ENCODE results near the gene NCSTN. TPM values are rescaled to one million over a fixed set of nuclear protein-coding genes. Genes with fewer than 3 reads are reported as not detected.

NCSTN gene
- total RNA-seq, 6 donors from 2014 or later, result 55.9 to 116 (median 70.8) TPM

DNA sequence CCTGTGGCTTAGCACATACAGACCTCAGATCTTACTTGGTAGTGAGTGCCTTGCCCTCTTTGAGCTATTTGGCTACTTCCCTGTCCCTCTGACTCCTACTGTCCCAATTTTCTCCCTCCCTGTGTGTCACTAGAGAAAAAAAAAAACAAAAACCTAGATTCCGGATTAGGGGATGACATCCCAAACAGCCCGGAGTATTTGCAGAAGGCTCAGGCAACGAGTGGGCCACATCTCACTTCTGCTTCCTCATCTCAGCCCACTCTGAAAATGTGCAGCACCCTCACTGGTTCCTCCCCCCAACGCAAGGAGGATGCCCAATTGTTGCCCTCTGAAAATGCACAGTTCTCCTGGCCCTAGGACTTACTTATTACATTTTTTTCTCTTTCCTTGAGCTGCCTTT, 28.6 kb downstream of the NCSTN start:
- H3K27me3 ChIP-seq, result no peaks in the 10 kb centered on the region
- DNase-seq (no peak), ATAC-seq (ENCODE audit: low FRiP score in 2 of 2) (no peak)
- H3K36me3 ChIP-seq, result no peaks in the 10 kb centered on the region
- peaks cover 9 to 15% (median 9%) of the 10 kb centered on the region in 4 donors for H3K4me1 ChIP-seq
- TF ChIP-seq POLR2AphosphoS5 (IDR thresholded peaks at IDR 0.05), result no peak
- TF ChIP-seq, protein P1, sequence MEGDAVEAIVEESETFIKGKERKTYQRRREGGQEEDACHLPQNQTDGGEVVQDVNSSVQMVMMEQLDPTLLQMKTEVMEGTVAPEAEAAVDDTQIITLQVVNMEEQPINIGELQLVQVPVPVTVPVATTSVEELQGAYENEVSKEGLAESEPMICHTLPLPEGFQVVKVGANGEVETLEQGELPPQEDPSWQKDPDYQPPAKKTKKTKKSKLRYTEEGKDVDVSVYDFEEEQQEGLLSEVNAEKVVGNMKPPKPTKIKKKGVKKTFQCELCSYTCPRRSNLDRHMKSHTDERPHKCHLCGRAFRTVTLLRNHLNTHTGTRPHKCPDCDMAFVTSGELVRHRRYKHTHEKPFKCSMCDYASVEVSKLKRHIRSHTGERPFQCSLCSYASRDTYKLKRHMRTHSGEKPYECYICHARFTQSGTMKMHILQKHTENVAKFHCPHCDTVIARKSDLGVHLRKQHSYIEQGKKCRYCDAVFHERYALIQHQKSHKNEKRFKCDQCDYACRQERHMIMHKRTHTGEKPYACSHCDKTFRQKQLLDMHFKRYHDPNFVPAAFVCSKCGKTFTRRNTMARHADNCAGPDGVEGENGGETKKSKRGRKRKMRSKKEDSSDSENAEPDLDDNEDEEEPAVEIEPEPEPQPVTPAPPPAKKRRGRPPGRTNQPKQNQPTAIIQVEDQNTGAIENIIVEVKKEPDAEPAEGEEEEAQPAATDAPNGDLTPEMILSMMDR (IDR thresholded peaks at IDR 0.05), result no peak
- no peak for TF ChIP-seq POLR2A (IDR thresholded peaks at IDR 0.05)
- TF ChIP-seq EP300 (IDR thresholded peaks at IDR 0.05), result no peak
- H3K4me3 ChIP-seq, result no peak overlapping the region
- no peaks in the 10 kb centered on the region for H3K9me3 ChIP-seq
- 70% methylated on average over 4 of the region's 4 CpGs for WGBS, 2 donors
- H3K27ac ChIP-seq, result no peak overlapping the region

DNA sequence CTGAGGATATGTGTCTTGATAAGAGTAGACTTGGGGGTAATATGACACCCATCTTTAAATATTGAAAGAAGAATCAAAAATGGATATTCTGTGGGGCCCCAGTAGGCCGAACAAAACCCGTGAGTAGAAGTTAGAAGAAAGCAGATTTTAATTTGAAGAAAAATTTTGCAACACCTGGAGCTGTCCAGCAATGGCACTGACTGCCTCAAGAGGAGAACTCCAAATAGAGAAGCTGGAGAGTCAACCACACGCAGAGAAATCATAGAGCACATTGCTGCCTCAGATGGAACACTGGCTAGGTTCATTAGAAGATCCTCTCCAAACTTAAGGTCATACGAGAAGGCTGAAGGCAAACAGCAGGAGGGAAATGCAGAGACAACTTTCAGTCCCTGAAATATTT, 30.5 kb downstream of the NCSTN start:
- WGBS, 2 donors, result 74 to 84% methylated on average over 4 of the region's 4 CpGs
- Histone ChIP-seq H3K9me3 (no peaks in the 10 kb centered on the region), H3K27ac (no peak overlapping the region), H3K36me3 (no peaks in the 10 kb centered on the region), H3K4me3 (no peak overlapping the region), H3K27me3 (no peaks in the 10 kb centered on the region), H3K4me1 (peaks cover 9 to 15% (median 10%) of the 10 kb centered on the region in 4 donors)
- no peak for DNase-seq
- TF ChIP-seq EP300 (IDR thresholded peaks at IDR 0.05) (no peak), POLR2AphosphoS5 (IDR thresholded peaks at IDR 0.05) (no peak), POLR2A (IDR thresholded peaks at IDR 0.05) (no peak)
- TF ChIP-seq, protein P1 (IDR thresholded peaks at IDR 0.05), result no peak
- ATAC-seq (ENCODE audit: low FRiP score in 2 of 2), result no peak

DNA sequence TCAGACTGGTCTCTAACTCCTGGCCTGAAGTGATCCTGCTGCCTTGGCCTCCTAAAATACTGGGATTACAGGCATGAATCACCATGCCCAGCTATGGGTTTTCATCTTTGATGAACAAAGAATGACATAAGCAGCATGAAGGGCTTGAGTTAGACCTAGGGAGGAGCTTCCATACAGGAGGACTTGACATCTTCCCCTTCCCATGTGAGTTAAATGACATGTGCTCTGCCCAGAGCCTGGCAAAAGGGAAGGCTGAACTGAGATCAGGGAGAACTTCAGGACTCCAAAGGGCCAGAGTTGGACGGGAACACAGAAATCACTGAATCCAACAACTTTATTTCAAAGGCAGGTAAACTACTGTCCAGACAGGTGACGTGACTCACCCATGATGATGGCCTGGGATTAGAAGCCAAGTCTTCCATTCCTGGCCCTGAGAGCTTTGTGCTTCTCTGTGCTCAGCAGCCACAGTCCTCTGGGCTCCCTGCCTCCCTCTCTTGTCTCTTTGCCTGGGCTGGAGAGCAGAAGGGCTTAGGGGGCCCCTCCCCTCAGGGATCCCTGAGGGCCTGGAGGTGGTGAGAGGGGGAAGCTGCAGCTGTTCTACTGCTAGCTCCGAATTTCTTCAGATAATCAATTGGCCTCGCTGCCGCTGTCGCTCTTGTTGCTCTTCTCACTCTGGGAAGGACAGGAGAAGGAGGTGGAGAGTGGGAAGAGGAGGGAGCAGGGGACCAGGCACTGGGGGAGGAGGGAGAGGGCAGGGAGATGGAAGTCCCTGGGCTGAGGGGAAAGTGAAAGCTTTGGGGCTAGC, 31.3 kb downstream of the NCSTN start:
- TF ChIP-seq, protein P1 (IDR thresholded peaks at IDR 0.05), result no peak
- TF ChIP-seq POLR2A (IDR thresholded peaks at IDR 0.05) (no peak), EP300 (IDR thresholded peaks at IDR 0.05) (no peak), POLR2AphosphoS5 (IDR thresholded peaks at IDR 0.05) (no peak)
- H3K4me3 ChIP-seq, result no peak overlapping the region
- H3K36me3 ChIP-seq, result no peaks in the 10 kb centered on the region
- H3K4me1 ChIP-seq, result peaks cover 9 to 15% (median 10%) of the 10 kb centered on the region in 4 donors
- no peak overlapping the region for H3K27ac ChIP-seq
- 57 to 61% methylated on average over 6 of the region's 6 CpGs for WGBS, 2 donors
- H3K9me3 ChIP-seq, result no peaks in the 10 kb centered on the region
- no peaks in the 10 kb centered on the region for H3K27me3 ChIP-seq
- DNase-seq (no peak), ATAC-seq (ENCODE audit: low FRiP score in 2 of 2) (no peak)

DNA sequence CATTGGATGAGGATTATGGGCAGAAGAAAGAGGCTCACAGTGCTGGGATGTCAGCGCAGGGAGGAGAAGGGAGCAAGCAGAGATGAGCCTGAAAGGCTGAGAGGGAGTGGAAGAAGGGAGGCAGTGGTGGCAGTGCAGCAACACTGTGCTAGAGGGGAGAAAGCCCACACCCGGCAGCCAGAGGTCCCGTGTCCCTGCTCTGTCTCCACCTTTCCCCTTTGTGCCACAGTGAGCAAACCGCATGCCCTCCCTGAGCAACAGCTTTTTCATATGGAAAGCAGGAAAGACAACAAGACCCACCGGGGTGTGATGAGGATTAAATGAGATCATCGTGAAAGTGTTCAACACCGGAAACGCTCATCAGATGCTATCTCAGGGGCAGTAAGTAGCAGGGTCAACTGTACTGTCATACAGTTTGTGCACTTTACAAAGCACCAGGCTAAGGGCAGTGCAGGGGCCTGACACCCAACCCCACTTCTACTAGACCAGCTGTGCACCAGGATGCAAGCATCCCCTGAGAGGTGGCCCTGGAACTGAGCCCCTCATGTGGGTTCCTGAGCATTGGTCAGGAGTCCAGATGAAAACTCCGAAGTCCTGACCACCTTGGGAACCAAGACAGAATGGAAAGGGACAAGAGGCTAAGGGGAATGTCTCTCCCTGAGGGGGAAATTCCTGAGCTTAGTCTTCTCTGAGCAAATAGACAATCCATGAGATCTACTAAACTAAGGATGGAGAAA, 32.8 kb downstream of the NCSTN start:
- WGBS, 2 donors, result 9 to 19% methylated on average over 8 to 9 of the region's 9 CpGs
- ATAC-seq (ENCODE audit: low FRiP score in 2 of 2) (peak; percentile 47 to 59), DNase-seq (no peak)
- no peak overlapping the region for H3K4me3 ChIP-seq
- no peaks in the 10 kb centered on the region for H3K9me3 ChIP-seq
- no peaks in the 10 kb centered on the region for H3K36me3 ChIP-seq
- peaks cover 9 to 15% (median 10%) of the 10 kb centered on the region in 4 donors for H3K4me1 ChIP-seq
- no peaks in the 10 kb centered on the region for H3K27me3 ChIP-seq
- peak overlapping the region in 1 of 4 donors; percentile 19 for H3K27ac ChIP-seq
- TF ChIP-seq POLR2AphosphoS5 (IDR thresholded peaks at IDR 0.05), result no peak
- TF ChIP-seq, protein P1 (IDR thresholded peaks at IDR 0.05), result no peak
- TF ChIP-seq POLR2A (IDR thresholded peaks at IDR 0.05), result no peak
- TF ChIP-seq EP300 (IDR thresholded peaks at IDR 0.05), result no peak

Measured in upper lobe of left lung (tissue), 6 donors.